COR-L47 (cell line): Measurements from ENCODE around the gene OGDH.

Source experiments
- DNase-seq: peaks from one replicate; lab custom pipeline; 2025; lab: John Stamatoyannopoulos, UW

Gene OGDH

DNA sequence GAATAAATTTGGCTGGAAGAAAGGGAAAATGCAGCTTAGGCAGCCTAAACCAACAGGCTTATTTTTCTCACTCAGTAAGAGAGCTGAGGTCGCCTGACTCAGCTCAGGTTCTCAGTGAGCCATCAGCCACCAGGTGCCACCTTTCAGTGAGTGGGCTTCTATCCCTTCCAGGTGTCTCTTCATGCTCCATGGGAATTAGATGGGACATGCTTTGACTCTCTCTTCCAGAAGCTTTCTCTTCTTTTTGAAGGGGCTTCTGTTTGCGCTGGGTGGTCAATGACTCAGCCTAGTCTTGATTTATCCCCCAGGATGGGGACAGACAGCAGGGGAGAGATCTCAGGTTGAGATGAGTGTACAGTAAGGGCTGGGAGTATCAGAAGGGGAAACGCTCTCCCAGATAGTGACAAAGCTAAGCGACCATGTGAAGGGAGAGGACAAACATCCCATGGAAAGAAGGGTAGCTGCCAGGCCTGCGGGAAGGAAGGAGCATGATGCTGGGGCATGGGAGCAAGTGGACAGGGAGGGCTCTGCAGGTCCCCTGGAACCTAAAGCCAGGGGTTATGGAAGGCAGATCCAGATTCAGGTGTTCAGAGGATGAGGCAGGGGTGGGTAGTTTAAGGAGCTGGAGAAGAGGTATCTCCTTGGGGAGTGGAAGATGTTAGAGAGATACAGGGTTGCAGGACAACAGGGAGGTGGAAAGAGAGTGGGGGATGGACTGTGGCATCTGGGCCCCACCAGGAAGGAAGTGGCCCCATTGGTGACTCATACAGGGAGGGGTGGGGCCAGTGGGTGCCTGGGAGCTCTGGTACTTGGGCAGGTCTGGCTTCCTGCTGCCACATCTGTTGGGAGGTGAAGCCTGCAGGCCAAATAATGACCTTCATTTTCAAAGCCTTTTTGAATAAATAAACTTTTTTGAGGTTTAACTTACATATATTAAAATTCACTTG lies 32.5 kb downstream of the OGDH start:
- no peak for DNase-seq

DNA sequence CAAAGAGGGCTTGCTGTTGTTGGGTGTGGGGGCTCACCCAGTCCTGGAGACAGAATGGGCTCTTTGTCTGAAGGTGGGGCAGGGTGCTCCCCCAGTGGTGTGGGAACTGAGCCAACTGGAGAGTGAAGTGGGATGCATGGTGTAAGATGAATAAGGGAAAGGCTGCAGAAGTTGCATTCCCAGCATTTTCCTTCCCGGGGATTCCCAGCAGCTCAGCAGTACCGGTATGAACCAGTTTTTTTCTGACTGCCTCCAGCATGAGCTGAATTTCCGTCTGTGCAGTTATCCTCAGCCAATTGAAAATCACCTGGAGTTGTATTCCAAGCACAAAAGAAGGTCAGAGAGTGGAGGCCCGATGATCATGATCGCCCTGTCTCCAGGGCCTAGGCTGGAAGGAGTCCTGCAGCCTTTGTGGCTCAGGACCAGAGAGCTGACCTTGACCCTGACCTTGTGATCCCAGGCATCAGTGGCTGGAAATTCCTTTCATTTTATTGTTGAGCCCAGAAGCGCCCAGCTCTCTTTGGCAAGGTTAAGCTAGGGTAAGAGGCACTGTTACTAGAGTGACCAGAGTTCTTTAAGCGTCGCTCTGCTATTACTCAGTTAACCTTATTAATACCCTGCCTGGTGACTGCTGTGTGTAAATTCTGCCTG lies 33.4 kb downstream of the OGDH start:
- DNase-seq: no peak

DNA sequence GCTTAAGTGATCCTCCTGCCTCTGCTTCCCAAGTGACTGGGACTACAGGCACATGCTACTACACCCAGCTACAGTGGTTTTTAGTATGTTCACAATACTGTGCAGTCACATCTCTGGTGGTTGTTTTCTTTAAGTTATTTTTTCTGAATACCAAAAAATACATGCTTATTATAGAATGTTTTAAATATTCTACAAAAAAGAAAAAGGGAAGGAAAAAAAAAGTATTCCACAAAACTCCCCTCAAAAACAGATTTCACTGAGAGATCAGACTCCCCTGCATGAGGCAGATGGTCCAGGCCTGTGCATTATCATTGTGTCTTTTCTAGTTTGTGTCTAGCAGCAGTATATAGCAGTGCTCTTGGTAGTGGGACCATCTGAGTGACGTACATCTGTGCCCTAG lies 36.8 kb downstream of the OGDH start:
- DNase-seq: no peak

- DNase-seq: no peak
Measured at GRCh38 chr7:44645254-44645653, 38.8 kb downstream of the OGDH start.

DNA sequence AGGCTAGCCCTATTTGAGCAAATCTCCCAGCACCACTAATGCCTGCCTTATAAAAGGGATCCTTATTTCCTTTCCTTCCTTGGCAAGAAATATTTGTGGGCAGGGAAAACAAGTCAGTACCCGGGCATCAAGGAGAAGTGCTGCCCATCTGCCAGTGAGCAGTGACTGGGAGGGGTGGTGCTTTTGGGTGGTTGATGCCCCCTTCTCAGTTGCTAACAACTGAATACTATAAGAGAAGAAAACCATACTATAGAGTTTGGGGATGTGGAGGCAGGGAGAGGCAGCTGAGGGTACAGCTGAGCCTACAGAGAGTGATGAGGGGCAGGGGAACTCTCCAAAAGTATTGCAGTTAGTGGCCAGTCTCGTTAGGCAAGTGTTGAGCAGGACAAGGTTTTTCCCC lies 39.3 kb downstream of the OGDH start:
- no peak for DNase-seq

GRCh38 chr7:44646176-44646920 lies 39.9 kb downstream of the OGDH start:
- DNase-seq: no peak

- no peak for DNase-seq
Measured at GRCh38 chr7:44646921-44647636, 40.7 kb downstream of the OGDH start.

DNA sequence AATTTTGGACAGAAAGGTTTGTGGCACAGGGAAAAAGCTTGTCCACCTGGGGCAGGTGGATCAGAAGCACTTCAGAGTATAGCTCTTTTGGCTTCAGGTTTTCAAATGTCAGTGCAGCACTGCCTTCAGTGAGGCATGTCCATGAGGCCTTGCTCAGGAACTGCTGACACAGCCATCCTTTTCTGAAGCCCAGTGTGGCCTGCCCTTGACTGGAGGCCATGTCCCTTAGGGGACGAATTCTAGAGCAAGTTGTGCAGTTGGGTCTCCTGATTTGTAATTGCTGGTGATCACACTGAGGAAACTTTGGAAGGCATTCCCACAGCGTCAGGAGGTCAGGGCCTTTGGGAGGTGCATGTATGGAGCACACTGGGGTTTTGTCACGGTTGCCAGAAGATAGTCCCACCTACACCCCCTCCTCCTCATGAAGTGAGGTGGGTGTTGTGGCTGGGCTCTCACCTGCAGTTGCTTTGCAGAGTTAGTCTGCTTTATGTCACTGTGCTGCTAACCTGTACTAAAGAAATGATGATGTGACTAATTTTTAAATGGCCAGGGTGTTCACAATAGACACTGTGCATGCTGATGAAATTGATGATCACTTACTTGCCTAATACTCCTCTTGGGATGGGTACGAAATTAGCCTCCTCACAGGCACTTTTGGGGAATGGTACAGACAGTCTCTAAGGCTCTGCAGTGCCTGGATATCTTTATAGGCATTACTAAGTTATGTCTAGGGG lies 41.7 kb downstream of the OGDH start:
- no peak for DNase-seq

DNA sequence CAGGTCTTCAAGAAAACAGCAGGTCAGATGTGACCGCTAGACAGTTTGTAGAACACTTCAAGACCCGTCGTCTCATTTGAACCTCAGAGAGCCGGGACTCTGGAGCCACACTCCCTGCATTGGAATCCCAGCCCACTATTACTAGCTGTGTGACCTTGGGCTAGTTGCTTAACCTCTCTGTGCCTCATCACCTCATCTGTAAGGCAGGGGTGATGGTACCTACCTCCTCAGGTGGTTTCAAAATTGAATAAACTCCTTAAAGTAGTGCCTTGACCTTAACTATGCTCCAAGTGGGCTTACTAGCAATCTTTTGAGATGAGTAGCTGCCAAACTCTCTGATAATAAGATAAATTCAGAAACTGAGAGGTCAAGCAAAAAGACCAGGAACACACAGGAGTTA lies 43.8 kb downstream of the OGDH start:
- DNase-seq: no peak

- DNase-seq: no peak
Measured at GRCh38 chr7:44650772-44651171, 44.3 kb downstream of the OGDH start.

DNA sequence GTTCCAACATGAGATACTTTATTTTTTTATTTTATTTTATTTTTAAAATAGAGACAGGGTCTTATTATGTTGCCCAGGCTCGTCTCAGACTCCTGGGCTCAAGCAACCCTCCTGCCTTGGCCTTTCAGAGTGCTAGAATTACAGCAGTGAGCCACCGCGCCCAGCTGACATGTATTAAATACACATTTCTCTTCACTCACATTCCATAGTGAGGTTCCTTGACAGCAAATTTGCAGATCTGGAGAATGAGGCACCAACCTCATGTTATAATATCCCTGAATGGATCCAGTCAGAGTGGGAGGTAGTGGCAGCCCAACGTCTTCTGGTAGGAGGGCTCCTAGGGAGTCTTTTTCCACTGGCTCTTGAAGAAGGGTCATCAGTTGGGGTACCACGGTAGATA lies 46.1 kb downstream of the OGDH start:
- no peak for DNase-seq

DNA sequence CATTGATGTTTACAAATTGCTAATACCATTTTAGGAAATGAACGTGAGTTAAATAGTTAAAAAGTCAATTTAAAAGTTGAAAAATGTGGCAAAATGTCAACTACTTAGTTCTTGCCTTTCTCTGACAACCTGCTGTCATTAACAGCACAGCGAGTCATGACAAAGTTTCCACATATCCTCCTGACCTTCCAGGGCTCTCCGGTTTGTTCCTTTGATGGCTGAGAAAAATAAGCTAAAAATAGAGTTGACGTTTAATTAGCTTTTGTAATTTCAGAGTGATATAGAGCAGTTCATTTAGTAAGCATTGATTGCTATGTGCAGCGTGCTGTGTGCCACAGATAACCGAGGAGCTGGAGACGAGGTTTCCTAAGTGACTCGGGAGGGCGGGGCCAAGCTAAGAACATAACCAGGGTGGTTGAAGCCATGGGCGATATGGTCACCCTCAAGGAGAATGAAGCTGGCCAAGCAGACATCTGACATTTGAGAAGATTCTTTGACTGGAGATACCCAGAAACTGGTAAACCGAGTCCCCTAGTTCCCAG lies 47.9 kb downstream of the OGDH start:
- DNase-seq: no peak

GRCh38 chr7:44655341-44655740 lies 48.9 kb downstream of the OGDH start:
- DNase-seq: no peak

GRCh38 chr7:44658979-44659378 lies 52.6 kb downstream of the OGDH start:
- DNase-seq: no peak

GRCh38 chr7:44661233-44661632 lies 54.8 kb downstream of the OGDH start:
- no peak for DNase-seq

- DNase-seq: no peak
Measured at GRCh38 chr7:44664780-44665461, 58.5 kb downstream of the OGDH start.

DNA sequence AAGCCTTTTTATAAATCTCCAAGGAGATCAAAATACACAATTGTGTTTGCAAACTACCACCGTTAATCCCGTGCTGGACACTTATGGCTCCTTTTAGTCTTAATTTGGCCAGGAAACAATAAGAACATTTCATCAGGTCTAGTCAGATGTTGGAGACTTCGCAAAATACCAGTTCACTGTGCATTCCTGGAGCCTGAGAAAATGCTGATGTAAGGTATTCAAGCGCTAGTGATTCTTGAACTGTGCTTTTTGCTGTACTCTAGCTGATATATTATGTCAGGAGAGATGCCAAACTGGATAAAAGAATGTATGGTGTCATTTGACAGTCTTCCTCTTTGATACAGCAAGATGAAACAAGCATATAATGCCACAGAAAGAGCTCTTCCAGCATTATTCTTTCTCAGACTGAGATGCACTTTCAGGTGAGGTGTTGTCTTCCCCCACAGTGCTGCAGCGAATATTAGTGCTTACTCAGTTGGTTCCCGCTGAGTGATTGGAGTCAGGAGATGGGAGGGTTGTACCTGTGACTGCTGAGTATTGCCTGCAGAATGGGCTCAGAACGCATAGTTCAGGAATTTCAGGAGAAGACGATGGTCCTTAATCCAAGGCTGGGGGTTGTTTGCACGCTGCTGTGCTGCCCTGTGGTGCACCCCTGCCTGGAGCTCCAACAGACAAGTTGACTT lies 59.2 kb downstream of the OGDH start:
- no peak for DNase-seq

GRCh38 chr7:44666566-44666965 lies 60.1 kb downstream of the OGDH start:
- no peak for DNase-seq

DNA sequence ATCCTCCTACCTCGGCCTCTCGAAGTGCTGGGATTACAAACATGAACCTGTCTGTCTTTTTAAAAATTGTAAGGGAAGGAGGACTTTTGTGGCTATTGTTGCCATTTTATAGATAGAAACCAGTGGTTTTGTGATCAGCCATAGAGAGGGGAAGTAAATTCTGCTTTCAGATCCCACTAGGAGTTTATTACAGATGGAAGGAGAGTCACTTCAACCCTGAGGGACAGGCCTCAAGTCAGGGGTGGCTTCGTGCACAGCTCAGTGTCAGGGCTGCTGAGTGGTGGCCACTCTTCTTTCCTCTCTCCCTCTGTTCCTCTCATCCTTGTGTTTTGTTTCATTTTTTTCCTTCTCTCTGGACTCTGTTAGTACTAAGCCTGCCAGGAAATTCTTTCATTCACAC lies 60.8 kb downstream of the OGDH start:
- DNase-seq: no peak

- DNase-seq: no peak
Measured at GRCh38 chr7:44671069-44671468, 64.6 kb downstream of the OGDH start.
